SK-N-SH (cell line): ENCODE results near the gene MAP3K2. TPM values are rescaled to one million over a fixed set of nuclear protein-coding genes. Genes with fewer than 3 reads are reported as not detected.

ENCODE experiments used
- CTCF ChIA-PET: fragments of 300-600, 350-600 bp; formaldehyde crosslinking; extraction: SDS; loops from one replicate; lab custom pipeline; 2021; lab: Yijun Ruan, JAX
- POLR2A ChIA-PET: fragments of 350-600 bp; sonication (Branson Sonifier 250); formaldehyde crosslinking; extraction: SDS; loops from one replicate; lab custom pipeline; 2020; ENCODE audit warnings: antibody characterized with exemption, inconsistent platforms; lab: Yijun Ruan, JAX
- DNase-seq: peaks from one replicate; pipeline ENCODE4 v3.0.0; 2012
- H2AFZ ChIP-seq: fragments of 200-600 bp; sonication (generic); 2 replicates; pipeline ENCODE4 v1.8.1; 2016; ENCODE audit warnings: antibody characterized with exemption, mild to moderate bottlenecking, low read depth
- H3F3A ChIP-seq: fragments of 200-600 bp; sonication (generic); replicated peaks from 2 replicates; pipeline ENCODE3; 2016; ENCODE audit warnings: antibody characterized with exemption, mild to moderate bottlenecking; ENCODE audit not compliant: insufficient read depth
- H3K27ac ChIP-seq, 2 experiments: fragments of 200-500 bp in 1 of 2; fragments of 200-600 bp in 1 of 2; sonication (Bioruptor generic) in 1 of 2; sonication (generic), shearing (Covaris generic) in 1 of 2; 2 replicates each; pipeline versions ENCODE4 v1.5.1 to v1.6.1; 2014 to 2016; ENCODE audit warnings: low read depth in 2 of 2, inconsistent platforms in 1 of 2, low read length in 1 of 2, mild to moderate bottlenecking in 1 of 2, mixed read lengths in 1 of 2
- H3K27me3 ChIP-seq: fragments of 200-600 bp; sonication (generic), shearing (Covaris generic); 2 replicates; pipeline ENCODE4 v1.6.1; 2016; ENCODE audit warnings: mixed run types; ENCODE audit not compliant: insufficient read depth
- H3K36me3 ChIP-seq, 2 experiments: fragments of 200-500 bp in 1 of 2; fragments of 200-600 bp in 1 of 2; sonication (Bioruptor generic) in 1 of 2; sonication (generic) in 1 of 2; replicated peaks in 1 of 2; 2 replicates each; pipeline versions ENCODE3 to v1.5.1; 2014 to 2016; ENCODE audit warnings: low read length in 1 of 2, mild to moderate bottlenecking in 1 of 2; ENCODE audit not compliant: insufficient read depth in 2 of 2, control insufficient read depth in 1 of 2
- H3K4me1 ChIP-seq, 2 experiments: fragments of 200-500 bp in 1 of 2; fragments of 200-600 bp in 1 of 2; sonication (Bioruptor generic) in 1 of 2; sonication (generic), shearing (Covaris generic) in 1 of 2; 2 replicates each; pipeline versions ENCODE4 v1.5.1 to v1.6.1; 2014 to 2016; ENCODE audit warnings: low read depth in 1 of 2, low read length in 1 of 2, mixed run types in 1 of 2; ENCODE audit not compliant: insufficient read depth in 2 of 2, control insufficient read depth in 1 of 2
- H3K4me2 ChIP-seq: fragments of 200-600 bp; sonication (generic), shearing (Covaris generic); 2 replicates; pipeline ENCODE4 v1.6.1; 2017; ENCODE audit warnings: mixed run types
- H3K4me3 ChIP-seq, 2 experiments: fragments of 200-500 bp in 1 of 2; fragments of 200-600 bp in 1 of 2; sonication (Bioruptor generic) in 1 of 2; sonication (generic), shearing (Covaris generic) in 1 of 2; 2 replicates each; pipeline versions ENCODE4 v1.5.1 to v1.8.1; 2014 to 2016; ENCODE audit warnings: low read depth in 2 of 2, inconsistent platforms in 1 of 2, low read length in 1 of 2, mild to moderate bottlenecking in 1 of 2, mixed read lengths in 1 of 2, moderate library complexity in 1 of 2
- H3K79me2 ChIP-seq: fragments of 200-600 bp; sonication (generic); 2 replicates; pipeline ENCODE4 v1.8.1; 2017; ENCODE audit warnings: mild to moderate bottlenecking; ENCODE audit not compliant: insufficient read depth
- H3K9ac ChIP-seq: fragments of 200-600 bp; sonication (generic); 2 replicates; pipeline ENCODE4 v1.6.1; 2017; ENCODE audit warnings: mixed run types
- H3K9me2 ChIP-seq: fragments of 200-600 bp; sonication (generic); 2 replicates; pipeline ENCODE4 v1.6.1; 2017; ENCODE audit warnings: mixed run types
- H3K9me3 ChIP-seq: fragments of 200-600 bp; sonication (generic); 2 replicates; pipeline ENCODE4 v1.6.1; 2017; ENCODE audit warnings: mixed run types, mild to moderate bottlenecking, moderate library complexity
- H4K20me1 ChIP-seq: fragments of 200-600 bp; sonication (generic); 2 replicates; pipeline ENCODE4 v1.6.1; 2017; ENCODE audit warnings: mild to moderate bottlenecking, mixed run types; ENCODE audit not compliant: insufficient read depth
- CHD2 ChIP-seq: fragments of 150-350 bp; IDR thresholded peaks from 2 replicates; pipeline ENCODE4 v1.6.1; 2018; ENCODE audit warnings: low read length; ENCODE audit not compliant: partially characterized antibody
- GABPA ChIP-seq: IDR thresholded peaks from 2 replicates; pipeline ENCODE4 v1.4.0; 2012; ENCODE audit warnings: low read depth, mild to moderate bottlenecking
- JUND ChIP-seq: IDR thresholded peaks from 2 replicates; pipeline ENCODE4 v1.4.0; 2012
- MEF2A ChIP-seq: IDR thresholded peaks from 2 replicates; pipeline ENCODE4 v1.4.0; 2012; ENCODE audit warnings: low read depth, borderline replicate concordance
- NRF1 ChIP-seq: IDR thresholded peaks from 2 replicates; pipeline ENCODE4 v1.6.1; 2012; ENCODE audit warnings: low read depth, mild to moderate bottlenecking, low read length
- REST ChIP-seq: IDR thresholded peaks from 2 replicates; pipeline ENCODE4 v1.6.1; 2012; ENCODE audit warnings: mild to moderate bottlenecking, low read depth, low read length, moderate library complexity
- RXRA ChIP-seq: IDR thresholded peaks from 2 replicates; pipeline ENCODE4 v1.4.0; 2012; ENCODE audit warnings: low read depth, mild to moderate bottlenecking, borderline replicate concordance
- SIN3A ChIP-seq: IDR thresholded peaks from 2 replicates; pipeline ENCODE4 v1.6.1; 2012; ENCODE audit warnings: low read depth, mild to moderate bottlenecking, low read length, moderate library complexity, borderline replicate concordance
- SMC3 ChIP-seq: IDR thresholded peaks from 2 replicates; pipeline ENCODE4 v1.6.1; 2012; ENCODE audit warnings: low read depth, low read length, improper control_type of control experiment
- TEAD4 ChIP-seq: IDR thresholded peaks from 2 replicates; pipeline ENCODE4 v1.4.0; 2012; ENCODE audit warnings: mild to moderate bottlenecking, borderline replicate concordance; ENCODE audit not compliant: insufficient read depth
- USF2 ChIP-seq: fragments of 150-350 bp; IDR thresholded peaks from 2 replicates; pipeline ENCODE4 v1.6.1; 2017; ENCODE audit warnings: antibody characterized with exemption, low read length, low read depth, borderline replicate concordance
- WGBS: methylation state at CpG from one replicate; pipeline ENCODE4 v1.1.6; 2017; ENCODE audit warnings: low lambda C conversion rate; 5-methylcytosine and 5-hydroxymethylcytosine counted together
- polyA plus RNA-seq, 3 experiments: library from polyadenylated mRNA; depleted of rRNA; stranded (reverse); fragments of >200 nt; gene quantifications; 2 replicates each; pipeline ENCODE4 v1.2.3, GENCODE V29; 2012

The MAP3K2 gene
- polyA plus RNA-seq, 1 of the 3 experiments (the other 2 are of a cell fraction), result 2.7 TPM

GRCh38 chr2:127386246-127386645 is 1.5 kb downstream of the MAP3K2 start:
- Histone ChIP-seq H3K27ac (peak overlapping the region in 1 of 2 experiments; percentile 95; a peak in 1 of 4 replicates), H3K79me2 (peaks cover 62% of the 10 kb centered on the region)
- WGBS, result 87% methylated on average over 4 of the region's 4 CpGs

More at GRCh38 chr2:127386246-127386645, 1.5 kb downstream of the MAP3K2 start:
- H2AFZ ChIP-seq, result no peak overlapping the region
- H3K9me2 ChIP-seq, result no peaks in the 10 kb centered on the region
- peak overlapping the region; percentile 85 for H3K4me2 ChIP-seq
- H3K4me3 ChIP-seq, result peak overlapping the region; percentile 76 to 89; a peak in 3 of 4 replicates
- peaks cover 6% of the 10 kb centered on the region for H3F3A ChIP-seq
- CTCF ChIA-PET, result interaction anchor here (0.7 to 1.6 kb wide), 7 partner anchors 8 to 93 kb away, joined by 3 to 6 read pairs (median 4); no protein-coding TSS in a partner anchor
- H3K9ac ChIP-seq, result peak overlapping the region; percentile 98; the same call in 1 of the 2 replicates
- no peaks in the 10 kb centered on the region for H3K9me3 ChIP-seq
- peaks cover 47% of the 10 kb centered on the region for H4K20me1 ChIP-seq
- TF ChIP-seq REST (no peak), USF2 (no peak), SIN3A (no peak), MEF2A (no peak), GABPA (no peak), SMC3 (no peak), NRF1 (no peak), TEAD4 (no peak), CHD2 (no peak), JUND (no peak), RXRA (no peak)
- H3K36me3 ChIP-seq, result peaks cover 0 to 9% of the 10 kb centered on the region in 2 experiments
- H3K27me3 ChIP-seq, result no peaks in the 10 kb centered on the region
- DNase-seq, result no peak
- peaks cover 10 to 16% of the 10 kb centered on the region in 2 experiments; a peak in 3 of 4 replicates for H3K4me1 ChIP-seq
- POLR2A ChIA-PET, result no interaction called here
